Kidney capillary endothelial cell (primary cell): Measurements from ENCODE around the gene CHST11.
A peak's percentile ranks its signal among the peaks of the same experiment; 100 is the strongest.
"Not testable (repeated sequence)": the region's sequence is repeated elsewhere in the genome, so short reads cannot be mapped to it uniquely, and the experiment has no call there.

Experiments used
- DNase-seq: peaks from one replicate; pipeline ENCODE4 v3.0.0-alpha.2; 2018; ENCODE audit warnings: low spot score

Gene CHST11

GRCh38 chr12:104741077-104741476 lies 284.3 kb downstream of the CHST11 start:
- no peak for DNase-seq

GRCh38 chr12:104741497-104742367 lies 285.0 kb downstream of the CHST11 start:
- DNase-seq, result no peak

GRCh38 chr12:104742551-104743201 lies 285.9 kb downstream of the CHST11 start:
- no peak for DNase-seq

- no peak for DNase-seq
Measured at GRCh38 chr12:104743202-104743580, 286.4 kb downstream of the CHST11 start.

- DNase-seq, result not testable (repeated sequence)
Measured at GRCh38 chr12:104743753-104744548, 287.2 kb downstream of the CHST11 start.

GRCh38 chr12:104746467-104747088 lies 289.8 kb downstream of the CHST11 start:
- no peak for DNase-seq

GRCh38 chr12:104747330-104747729 lies 290.6 kb downstream of the CHST11 start:
- no peak for DNase-seq

- no peak for DNase-seq
Measured at GRCh38 chr12:104747955-104748354, 291.2 kb downstream of the CHST11 start.

GRCh38 chr12:104748356-104748755 lies 291.6 kb downstream of the CHST11 start:
- no peak for DNase-seq

GRCh38 chr12:104748790-104749189 lies 292.0 kb downstream of the CHST11 start:
- no peak for DNase-seq

- DNase-seq, result no peak
Measured at GRCh38 chr12:104749545-104749944, 292.8 kb downstream of the CHST11 start.

GRCh38 chr12:104750061-104750460 lies 293.3 kb downstream of the CHST11 start:
- no peak for DNase-seq

- DNase-seq, result no peak
Measured at GRCh38 chr12:104751120-104751519, 294.4 kb downstream of the CHST11 start.

GRCh38 chr12:104751594-104751993 lies 294.8 kb downstream of the CHST11 start:
- no peak for DNase-seq

GRCh38 chr12:104752016-104752415 lies 295.3 kb downstream of the CHST11 start:
- DNase-seq, result no peak

- no peak for DNase-seq
Measured at GRCh38 chr12:104752881-104753280, 296.1 kb downstream of the CHST11 start.

- DNase-seq, result no peak
Measured at GRCh38 chr12:104756901-104757300, 300.2 kb downstream of the CHST11 start.

GRCh38 chr12:104758771-104759170 lies 302.0 kb downstream of the CHST11 start:
- no peak for DNase-seq

- DNase-seq, result no peak
Measured at GRCh38 chr12:104761091-104761490, 304.3 kb downstream of the CHST11 start.

- DNase-seq, result no peak
Measured at GRCh38 chr12:104761611-104762010, 304.9 kb downstream of the CHST11 start.

- DNase-seq, result peak; percentile 8
Measured at GRCh38 chr12:104763168-104763805, 306.5 kb downstream of the CHST11 start.
